ENCODE results near the gene FGD4.

Gene FGD4

GRCh38 chr12:32690927-32691326 lies 291.6 kb downstream of the FGD4 start:
- peaks cover 59% of the 10 kb centered on the region; the same call in 1 of the 2 replicates for H4K20me1 ChIP-seq (ENCODE audit: insufficient read depth, low read length)
- no peak overlapping the region for H3K9ac ChIP-seq (ENCODE audit: low read depth, low read length)
- DNase-seq (no peak), ATAC-seq (ENCODE audit: insufficient read depth, low read depth) (no peak)
- no peaks in the 10 kb centered on the region for H3K9me3 ChIP-seq (ENCODE audit: insufficient read depth, low read length, severe bottlenecking)
- H3K4me2 ChIP-seq (ENCODE audit: insufficient read depth, low read length): no peak overlapping the region
- no peak overlapping the region for H3K27ac ChIP-seq (ENCODE audit: low read length)
- peaks cover 12% of the 10 kb centered on the region for H3K36me3 ChIP-seq (ENCODE audit: insufficient read depth, low read length)
- H3K4me1 ChIP-seq (ENCODE audit: insufficient read depth, low read length): no peaks in the 10 kb centered on the region
- peaks cover 100% of the 10 kb centered on the region for H3K79me2 ChIP-seq (ENCODE audit: insufficient read depth, low read length)
- H3K4me3 ChIP-seq (ENCODE audit: low read depth in 1 of 2, low read length in 2 of 2): no peak overlapping the region
- no peaks in the 10 kb centered on the region for H3K27me3 ChIP-seq (ENCODE audit: insufficient read depth, low read length, poor library complexity)
- no peak overlapping the region for H2AFZ ChIP-seq (ENCODE audit: low read depth, low read length)
- TF ChIP-seq EZH2 (IDR thresholded peaks at IDR 0.05; ENCODE audit: borderline replicate concordance, low read depth, low read length, severe bottlenecking) (no peak), CTCF (IDR thresholded peaks at IDR 0.05; ENCODE audit: borderline replicate concordance, extremely low read depth, low read length, poor library complexity, severe bottlenecking) (no peak)

GRCh38 chr12:32692358-32692757 lies 293.0 kb downstream of the FGD4 start:
- DNase-seq (no peak), ATAC-seq (ENCODE audit: insufficient read depth, low read depth) (no peak)
- H3K79me2 ChIP-seq (ENCODE audit: insufficient read depth, low read length): peaks cover 99% of the 10 kb centered on the region
- no peaks in the 10 kb centered on the region for H3K4me1 ChIP-seq (ENCODE audit: insufficient read depth, low read length)
- no peak overlapping the region for H3K4me2 ChIP-seq (ENCODE audit: insufficient read depth, low read length)
- H3K9ac ChIP-seq (ENCODE audit: low read depth, low read length): no peak overlapping the region
- H3K27ac ChIP-seq (ENCODE audit: low read length): no peak overlapping the region
- peaks cover 54% of the 10 kb centered on the region; the same call in 1 of the 2 replicates for H4K20me1 ChIP-seq (ENCODE audit: insufficient read depth, low read length)
- peaks cover 8% of the 10 kb centered on the region for H3K36me3 ChIP-seq (ENCODE audit: insufficient read depth, low read length)
- H3K9me3 ChIP-seq (ENCODE audit: insufficient read depth, low read length, severe bottlenecking): no peaks in the 10 kb centered on the region
- H3K4me3 ChIP-seq (ENCODE audit: low read depth in 1 of 2, low read length in 2 of 2): no peak overlapping the region
- TF ChIP-seq EZH2 (IDR thresholded peaks at IDR 0.05; ENCODE audit: borderline replicate concordance, low read depth, low read length, severe bottlenecking): no peak
- no peak for TF ChIP-seq CTCF (IDR thresholded peaks at IDR 0.05; ENCODE audit: borderline replicate concordance, extremely low read depth, low read length, poor library complexity, severe bottlenecking)
- H3K27me3 ChIP-seq (ENCODE audit: insufficient read depth, low read length, poor library complexity): no peaks in the 10 kb centered on the region
- H2AFZ ChIP-seq (ENCODE audit: low read depth, low read length): no peak overlapping the region

- Histone ChIP-seq H3K79me2 (ENCODE audit: insufficient read depth, low read length) (peaks cover 99% of the 10 kb centered on the region), H3K4me3 (ENCODE audit: low read depth in 1 of 2, low read length in 2 of 2) (no peak overlapping the region), H3K27me3 (ENCODE audit: insufficient read depth, low read length, poor library complexity) (no peaks in the 10 kb centered on the region), H3K4me2 (ENCODE audit: insufficient read depth, low read length) (no peak overlapping the region), H3K27ac (ENCODE audit: low read length) (no peak overlapping the region), H3K9me3 (ENCODE audit: insufficient read depth, low read length, severe bottlenecking) (no peaks in the 10 kb centered on the region), H2AFZ (ENCODE audit: low read depth, low read length) (no peak overlapping the region), H3K9ac (ENCODE audit: low read depth, low read length) (no peak overlapping the region), H3K36me3 (ENCODE audit: insufficient read depth, low read length) (peaks cover 8% of the 10 kb centered on the region), H4K20me1 (ENCODE audit: insufficient read depth, low read length) (peaks cover 52% of the 10 kb centered on the region; the same call in 1 of the 2 replicates), H3K4me1 (ENCODE audit: insufficient read depth, low read length) (no peaks in the 10 kb centered on the region)
- DNase-seq: no peak
- TF ChIP-seq EZH2 (IDR thresholded peaks at IDR 0.05; ENCODE audit: borderline replicate concordance, low read depth, low read length, severe bottlenecking) (no peak), CTCF (IDR thresholded peaks at IDR 0.05; ENCODE audit: borderline replicate concordance, extremely low read depth, low read length, poor library complexity, severe bottlenecking) (no peak)
- no peak for ATAC-seq (ENCODE audit: insufficient read depth, low read depth)
Measured at GRCh38 chr12:32693036-32693435, 293.7 kb downstream of the FGD4 start.
